ENCODE measurements around the gene FREM3.
A peak's percentile ranks its signal among the peaks of the same experiment; 100 is the strongest.

FREM3 gene

DNA sequence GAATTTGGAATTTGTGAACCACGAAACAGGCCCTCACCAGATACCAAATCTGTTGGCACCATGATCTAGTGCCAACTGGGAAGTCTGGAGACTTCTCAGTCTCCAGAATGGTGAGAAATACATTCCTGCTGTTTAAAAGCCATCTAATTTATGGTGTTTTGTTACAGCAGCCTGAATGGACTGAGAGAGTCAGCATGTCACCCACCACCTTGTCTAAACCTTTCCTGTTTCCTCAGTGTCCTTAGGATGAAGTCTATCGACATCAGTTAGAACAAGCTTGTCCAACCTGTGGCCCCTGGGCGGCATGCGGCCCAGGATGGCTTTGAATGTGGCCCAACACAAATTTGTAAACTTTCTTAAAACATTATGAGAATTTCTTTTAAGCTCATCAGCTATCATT, 42.1 kb downstream of the FREM3 start:
- DNase-seq = no peak

DNA sequence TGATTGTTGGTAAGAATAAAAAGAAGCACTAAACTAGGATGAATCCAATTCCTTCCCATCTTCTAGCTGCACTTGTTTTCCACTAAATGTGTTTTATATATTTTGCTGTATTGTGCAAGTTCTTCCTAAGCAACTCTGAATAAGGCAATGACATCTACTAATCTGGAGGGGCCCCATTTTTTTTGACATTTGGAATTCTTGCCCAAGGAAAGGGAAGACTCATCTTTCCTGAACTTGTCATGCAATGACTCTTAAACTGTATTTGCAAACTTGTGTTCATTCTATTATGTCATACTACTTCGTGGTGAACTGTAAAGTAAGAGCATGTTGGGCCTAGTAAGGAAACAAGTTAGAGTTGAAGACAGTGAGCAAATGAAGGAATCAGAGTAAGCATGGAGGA, 45.9 kb downstream of the FREM3 start:
- no peak for DNase-seq

DNA sequence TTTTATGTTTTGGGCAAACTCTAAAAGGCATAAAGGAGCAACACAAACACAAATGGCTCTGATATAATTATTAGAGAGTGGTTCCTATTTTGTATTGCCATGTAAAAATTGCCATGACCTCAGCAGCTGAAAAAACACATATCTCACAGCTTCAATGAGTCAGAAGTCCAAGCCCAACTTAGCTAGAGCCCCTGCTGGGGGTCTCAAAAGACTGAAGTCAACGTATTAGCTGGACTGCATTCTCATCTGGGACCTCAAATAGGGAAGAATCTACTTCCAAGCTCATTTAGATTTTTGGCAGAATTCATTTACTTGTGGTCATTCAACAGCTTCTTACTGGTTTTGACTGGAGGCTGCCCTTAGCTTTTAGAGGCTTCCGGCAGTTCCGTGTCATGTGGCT, 47.4 kb downstream of the FREM3 start:
- DNase-seq = no peak

DNA sequence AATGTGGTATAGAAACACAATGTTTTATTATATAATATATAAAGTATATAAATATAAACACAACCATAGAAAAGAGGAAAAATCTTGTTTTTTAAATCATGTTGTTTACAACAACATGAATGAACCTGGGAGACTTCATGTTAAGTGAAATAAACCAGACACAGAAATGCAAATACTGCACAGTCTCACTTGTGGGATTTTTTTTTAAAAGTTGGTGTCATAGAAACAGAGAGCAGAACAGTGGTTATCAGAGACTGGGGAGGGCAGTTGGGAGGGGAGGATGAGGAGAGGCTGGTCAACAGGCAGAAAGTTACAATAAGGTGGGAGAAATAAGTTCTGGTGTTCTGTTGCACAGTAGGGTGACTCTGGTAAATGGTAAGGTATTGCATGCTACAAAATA, 57.1 kb downstream of the FREM3 start:
- DNase-seq = no peak

DNA sequence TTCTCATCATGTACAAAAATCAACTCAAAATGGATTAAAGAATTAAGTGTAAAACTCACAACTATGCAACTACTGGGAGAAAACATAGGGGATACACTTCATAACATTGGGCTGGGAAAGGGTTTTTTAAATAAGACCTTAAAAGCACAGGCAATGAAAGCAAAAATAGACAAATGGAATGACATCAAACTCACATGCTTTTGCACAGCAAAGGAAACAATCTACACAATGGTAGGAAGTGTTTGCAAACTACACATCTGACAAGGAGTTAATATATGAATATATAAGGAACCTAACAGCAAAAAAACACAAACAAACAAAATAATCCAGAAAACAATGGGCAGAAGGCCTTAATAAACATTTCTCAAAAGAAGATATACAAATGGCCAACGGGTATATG, 57.9 kb downstream of the FREM3 start:
- DNase-seq = no peak

DNA sequence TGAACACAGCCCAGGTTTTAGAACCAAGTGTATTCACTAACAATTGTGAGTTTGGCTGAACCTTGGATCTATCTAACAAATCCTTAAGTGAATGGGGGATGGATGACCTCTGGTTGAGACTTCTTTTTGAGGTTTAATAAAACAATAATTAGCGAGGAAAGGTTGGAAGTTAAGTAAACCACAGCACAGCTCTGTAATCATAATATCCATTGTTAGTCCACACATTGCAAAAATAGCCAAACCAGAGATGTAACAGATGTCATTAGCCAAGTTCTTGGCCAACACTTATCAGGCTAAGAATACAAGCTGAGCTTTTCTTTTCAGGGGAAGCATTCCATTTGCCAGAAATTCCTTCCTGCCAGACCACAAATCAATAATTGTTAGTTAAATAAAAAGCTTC, 59.1 kb downstream of the FREM3 start:
- no peak for DNase-seq

DNA sequence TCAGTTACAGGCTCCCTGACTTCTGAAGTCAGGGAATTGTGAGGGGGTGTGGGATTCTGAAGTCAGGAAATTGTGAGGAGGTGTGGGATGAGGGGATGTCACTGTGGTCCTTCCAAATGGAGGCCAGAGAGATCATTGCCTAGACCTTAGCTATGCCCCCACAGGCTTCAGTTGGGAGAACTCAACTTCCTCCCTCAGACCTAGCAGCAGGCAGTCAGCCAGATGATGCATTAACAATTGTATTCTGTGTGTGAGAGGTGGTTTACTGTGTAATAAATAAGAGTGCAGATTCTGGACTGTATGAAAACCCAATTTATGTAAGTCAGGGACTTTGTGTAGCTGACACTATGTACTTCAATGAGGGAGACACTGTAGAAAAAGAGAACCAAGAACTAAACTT, 65.7 kb downstream of the FREM3 start:
- DNase-seq = no peak

DNA sequence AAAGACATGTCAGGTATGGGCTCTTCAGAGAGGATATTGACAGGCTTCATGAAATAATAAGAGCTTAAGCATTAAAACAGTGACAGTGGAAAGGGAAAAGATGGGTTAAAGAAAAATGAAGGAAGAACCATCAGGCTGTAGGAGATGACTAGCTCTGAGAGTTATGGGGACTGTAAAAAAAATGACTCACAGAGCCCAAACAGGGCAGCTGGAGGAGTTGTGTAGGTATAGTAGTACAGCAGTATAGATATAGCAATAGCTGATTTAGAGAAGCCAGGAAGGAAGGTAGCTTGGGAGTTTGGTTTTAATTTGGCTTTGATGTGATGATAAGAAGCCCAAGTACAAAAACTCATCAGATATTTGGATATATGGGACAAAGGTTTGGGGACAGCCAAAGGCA, 66.6 kb downstream of the FREM3 start:
- DNase-seq = no peak

DNA sequence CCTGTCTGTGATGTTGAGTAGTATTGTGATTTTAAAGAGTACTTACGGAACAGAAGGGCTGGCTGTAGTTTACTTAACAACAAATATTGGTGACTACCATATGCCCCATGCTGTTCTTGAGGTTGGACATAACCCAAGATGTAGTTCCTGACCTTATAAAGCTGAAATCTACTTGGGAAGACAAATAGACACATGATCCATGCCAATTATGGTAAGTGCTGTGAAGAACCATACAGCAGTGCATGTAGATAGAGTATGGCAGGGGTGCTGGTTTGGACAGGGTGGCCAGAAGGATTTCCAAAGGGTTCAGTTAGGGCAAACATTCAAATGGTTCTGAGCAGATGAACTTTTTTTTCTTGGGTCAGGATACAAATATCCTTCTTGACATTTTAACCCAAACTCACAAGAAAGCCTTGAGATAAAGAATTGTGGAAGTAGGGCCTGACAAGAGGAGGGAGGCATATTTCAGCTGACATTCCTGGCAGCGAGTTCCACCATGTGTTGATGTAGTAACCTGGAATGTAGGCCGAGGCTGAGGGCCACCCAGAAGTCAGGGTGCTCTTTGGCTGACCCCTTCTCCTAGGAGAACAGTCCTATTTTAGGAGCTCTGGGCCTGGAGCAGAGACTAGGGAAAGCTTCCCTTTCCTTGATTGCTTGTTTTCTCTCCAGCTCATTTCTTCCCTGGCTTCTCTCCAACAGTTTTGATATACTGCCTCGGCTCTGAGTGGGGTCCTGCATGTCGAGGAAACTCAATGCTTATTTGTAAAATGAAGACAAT, 74.2 kb downstream of the FREM3 start:
- DNase-seq = no peak

DNA sequence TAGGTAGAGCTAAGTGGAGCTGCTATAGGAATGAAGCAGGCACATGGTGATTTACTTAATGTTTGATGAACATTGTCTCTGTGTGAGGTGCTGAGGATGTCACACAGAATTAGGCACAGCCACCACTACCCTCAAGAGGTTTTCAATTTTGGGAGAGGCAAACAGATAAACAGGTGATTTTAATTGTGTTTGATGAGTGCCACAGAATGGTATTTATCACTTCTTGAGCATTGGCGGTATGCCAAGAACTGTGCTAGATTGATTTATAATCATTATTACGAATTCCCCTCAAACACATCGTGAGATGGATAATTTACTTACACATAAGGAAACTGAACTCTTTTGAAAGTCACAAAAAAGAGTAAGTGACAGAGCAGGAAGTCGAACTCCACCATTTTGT, 74.8 kb downstream of the FREM3 start:
- no peak for DNase-seq

DNA sequence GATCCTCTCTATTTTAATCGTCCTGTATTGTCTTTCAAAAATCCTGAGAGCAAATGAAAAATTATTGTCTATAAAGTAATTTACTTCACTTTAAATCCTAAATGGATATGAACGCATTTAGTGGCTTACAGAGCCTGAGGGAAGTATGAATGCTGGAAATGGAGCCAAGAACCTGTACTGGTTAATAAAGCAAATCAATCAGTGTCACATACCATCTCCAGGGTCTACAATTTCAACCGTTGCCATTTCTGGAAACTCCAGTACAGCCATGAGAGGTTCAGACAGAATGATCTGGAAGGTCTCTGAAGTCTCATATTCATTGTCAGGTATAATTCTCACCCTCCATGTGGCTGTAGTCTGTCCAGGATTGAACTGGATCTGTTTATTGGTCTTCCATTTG, 76.6 kb downstream of the FREM3 start:
- no peak for DNase-seq

DNA sequence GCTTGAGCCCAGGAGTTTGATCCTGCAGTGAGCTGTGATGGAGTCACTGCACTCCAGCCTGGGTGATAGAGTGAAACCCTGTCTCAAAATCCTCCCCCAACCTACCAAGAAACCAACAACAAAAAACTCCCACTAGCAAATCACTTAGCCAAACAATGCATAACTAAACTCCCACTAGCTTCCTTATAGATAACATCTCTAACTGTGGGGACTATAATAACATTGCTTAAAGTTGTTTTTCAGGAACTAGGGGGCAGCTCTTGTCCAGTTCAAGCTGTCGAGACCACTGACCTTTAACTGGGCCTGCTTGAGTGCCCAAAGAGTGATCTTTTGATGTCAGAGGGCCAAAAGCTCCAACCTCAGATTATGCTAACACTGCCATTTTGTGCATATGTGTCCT, 81.7 kb downstream of the FREM3 start:
- DNase-seq = no peak

DNA sequence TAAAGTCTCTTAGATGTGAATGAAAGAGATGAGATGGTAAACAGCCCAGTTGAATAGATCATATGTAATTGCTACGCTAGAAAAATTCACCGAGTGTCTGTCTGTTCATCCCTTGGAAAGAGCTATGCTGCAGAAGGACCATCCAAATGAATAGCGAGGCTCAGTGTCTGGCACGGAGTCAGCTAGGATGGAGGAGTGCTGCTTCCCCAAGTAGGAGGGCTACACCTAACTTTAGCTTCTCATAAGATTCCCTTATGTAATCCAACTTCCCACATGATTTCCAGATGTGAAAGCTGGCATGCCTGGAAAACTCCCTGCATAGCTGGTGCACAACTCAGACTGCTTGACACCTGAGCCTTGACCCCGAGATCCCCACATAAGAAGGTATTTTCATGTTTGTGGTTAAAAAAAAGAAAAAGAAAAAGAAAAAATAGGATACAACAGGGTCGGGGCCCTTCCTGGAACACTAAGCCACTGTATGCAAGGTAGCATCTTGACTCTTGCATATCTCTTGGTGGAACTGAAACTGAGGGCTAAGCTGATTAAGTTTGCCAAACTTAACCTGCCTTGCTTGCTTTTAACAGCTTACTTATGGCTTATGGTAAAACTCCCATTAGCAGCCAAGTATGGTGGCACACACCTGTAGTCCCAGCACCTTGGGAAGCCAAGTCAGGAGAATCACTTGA, 82.3 kb downstream of the FREM3 start:
- DNase-seq = no peak

DNA sequence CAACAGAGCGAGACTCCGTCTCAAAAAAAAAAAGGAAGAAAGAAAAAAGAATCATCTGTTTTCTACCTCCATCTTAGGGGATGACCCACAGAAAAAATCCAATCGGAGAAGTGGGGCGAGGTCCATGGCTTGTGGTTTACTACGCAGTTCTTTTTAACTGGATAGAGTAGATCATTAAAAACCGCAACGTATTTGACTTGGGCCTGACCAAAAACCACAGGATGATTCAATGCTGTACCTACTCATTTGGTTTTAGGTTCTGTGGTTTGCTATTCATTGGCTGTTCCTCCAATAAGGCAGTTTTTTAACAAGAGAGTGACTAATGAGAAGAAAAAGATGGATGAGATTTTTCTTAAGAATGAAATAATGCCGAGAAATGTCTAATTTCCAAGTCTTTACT, 83.7 kb downstream of the FREM3 start:
- peak in 1 of 2 donors; percentile 8 for DNase-seq

DNA sequence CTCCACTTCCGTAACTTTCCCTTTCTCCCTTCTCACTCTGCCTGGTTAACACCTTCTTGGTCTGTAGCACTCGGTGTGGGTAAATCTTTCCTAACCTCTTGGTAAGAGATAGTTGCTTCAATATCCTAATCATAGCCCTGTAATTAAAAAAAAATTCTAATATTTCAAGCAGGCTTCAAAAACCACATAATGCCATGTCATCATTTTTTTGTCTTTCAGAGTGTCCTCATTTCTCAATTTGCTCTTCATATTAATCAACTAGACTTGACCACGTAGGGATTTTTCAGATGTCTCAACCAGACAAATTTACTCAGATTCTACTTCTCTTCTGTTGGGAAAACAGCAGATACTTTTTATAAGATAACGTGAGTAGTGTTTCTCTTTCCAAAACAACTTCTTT, 91.0 kb downstream of the FREM3 start:
- DNase-seq = no peak

DNA sequence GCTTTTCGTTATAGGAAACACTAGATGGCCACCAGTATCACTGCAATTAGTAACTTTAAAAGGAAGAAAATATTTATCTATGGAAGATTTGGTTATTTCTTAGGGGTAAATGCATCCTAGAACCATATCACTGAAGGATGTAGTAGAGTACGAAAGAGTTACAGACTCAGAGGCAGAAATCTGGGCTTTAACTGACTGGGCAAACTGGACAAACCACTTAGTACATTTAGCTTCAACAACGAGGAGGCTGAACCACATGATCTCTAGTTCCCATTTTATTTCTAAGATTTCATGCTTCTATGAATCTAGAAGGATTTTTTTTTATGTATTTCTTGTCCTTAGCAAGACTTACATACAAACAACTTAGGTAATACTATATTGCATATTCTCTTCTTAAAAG, 94.0 kb downstream of the FREM3 start:
- no peak for DNase-seq

DNA sequence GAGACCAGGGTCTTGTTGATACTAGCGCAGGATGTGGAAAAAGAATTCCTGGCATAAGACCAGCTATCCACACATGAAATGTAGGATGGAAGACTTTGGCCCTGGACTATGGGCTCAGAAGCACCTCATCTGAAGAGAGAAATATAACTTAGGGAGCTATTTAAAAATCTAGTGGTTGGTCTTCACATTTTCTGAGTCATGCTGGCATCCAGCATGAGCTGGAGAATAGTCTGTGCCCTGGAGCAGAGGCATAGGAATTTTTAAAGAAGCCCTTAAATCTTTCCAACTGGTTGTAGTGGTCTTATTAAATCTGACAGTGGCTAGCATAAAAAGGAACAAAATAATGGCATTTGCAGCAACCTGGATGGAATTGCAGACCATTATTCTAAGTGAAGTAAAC, 100.6 kb downstream of the FREM3 start:
- DNase-seq = no peak

DNA sequence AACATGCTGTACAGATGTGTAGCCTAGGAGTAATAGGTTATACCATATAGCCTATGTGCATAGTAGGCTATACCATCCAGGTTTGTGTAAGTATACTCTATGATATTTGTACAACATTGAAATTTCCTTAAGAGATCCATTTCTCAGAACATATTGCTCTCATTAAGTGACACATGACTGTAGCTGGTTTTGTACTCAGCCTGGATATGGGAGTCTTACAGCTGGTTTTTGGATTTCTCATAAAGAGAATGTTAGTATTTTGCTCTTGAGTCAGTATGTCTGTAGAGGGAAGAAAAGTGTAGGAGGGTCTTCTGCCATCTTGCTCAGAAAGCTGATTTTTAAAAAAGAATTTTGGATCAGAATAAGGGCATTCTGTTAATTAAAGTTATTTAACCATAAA, 101.7 kb downstream of the FREM3 start:
- no peak for DNase-seq

DNA sequence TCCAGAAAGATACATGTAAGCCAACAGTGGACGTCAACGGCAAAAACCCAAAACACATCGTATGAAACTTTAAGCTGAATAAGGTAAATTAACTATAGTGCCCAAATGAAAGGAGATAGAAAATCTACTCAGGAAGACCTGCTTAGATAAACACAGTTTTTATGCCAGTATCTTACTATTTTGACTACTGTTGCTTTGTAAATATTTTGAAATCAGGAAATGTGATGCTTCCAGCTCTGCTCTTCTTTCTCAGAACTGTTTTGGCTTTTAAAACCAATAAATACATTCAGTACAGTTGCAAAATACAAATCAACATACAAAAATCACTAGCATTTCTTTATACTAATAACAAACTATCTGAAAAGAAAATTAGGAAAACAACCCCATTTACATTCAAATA, 103.2 kb downstream of the FREM3 start:
- DNase-seq = no peak

DNA sequence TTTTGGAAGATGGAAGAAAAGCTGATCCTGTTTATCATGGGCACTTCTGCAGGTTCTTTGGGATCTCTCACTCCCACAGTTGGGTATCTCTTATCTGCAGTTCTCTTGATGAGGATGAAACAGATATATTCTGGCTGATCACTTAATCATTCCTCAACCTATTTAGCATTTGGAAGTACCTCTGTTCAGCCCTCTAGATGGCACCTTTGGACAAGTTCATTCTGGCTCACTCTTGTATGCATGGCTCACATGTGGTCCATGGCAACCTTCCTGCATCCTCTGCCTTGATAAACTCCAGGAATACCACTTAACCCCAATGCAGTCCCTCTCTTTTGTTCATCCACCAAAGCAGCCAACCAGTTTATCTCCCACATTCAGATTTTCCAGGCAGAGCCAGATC, 112.8 kb downstream of the FREM3 start:
- no peak for DNase-seq

DNA sequence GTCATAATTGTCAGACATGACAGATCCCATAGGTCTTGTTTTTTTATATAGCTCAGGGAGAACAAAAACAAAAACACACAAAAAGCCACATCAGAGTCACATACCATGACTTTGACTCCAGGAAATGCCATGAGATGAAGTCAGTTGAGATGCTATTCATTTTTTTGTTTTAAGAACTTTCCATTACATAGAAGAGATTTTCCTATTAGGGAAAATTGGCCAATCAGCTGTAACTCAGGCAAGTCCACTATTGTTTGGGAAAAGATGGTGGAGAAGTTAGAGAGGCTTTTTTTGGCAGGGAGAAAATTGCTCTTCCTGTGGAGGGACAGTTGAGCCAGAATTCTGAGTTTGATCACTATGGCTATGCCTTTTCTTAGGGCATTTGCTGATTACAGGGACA, 114.4 kb downstream of the FREM3 start:
- DNase-seq = no peak

DNA sequence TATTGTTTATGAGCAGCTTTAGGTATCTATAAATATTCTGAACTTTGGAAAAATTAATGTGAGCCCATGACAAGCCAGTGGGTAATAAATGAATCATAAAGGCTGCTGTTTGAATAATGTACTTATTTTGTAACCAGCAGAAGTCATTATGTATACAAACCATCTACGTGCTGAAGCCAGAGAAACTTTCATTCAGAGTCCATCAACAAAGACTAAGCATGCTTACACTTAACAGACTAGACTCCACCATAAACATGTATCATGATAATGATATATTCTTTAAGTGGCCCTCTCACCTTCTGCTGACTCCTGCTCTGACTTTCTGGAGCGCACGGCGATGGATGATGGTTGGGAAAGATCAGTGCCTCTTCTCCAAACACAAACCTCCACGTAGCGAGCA, 114.9 kb downstream of the FREM3 start:
- DNase-seq = no peak

DNA sequence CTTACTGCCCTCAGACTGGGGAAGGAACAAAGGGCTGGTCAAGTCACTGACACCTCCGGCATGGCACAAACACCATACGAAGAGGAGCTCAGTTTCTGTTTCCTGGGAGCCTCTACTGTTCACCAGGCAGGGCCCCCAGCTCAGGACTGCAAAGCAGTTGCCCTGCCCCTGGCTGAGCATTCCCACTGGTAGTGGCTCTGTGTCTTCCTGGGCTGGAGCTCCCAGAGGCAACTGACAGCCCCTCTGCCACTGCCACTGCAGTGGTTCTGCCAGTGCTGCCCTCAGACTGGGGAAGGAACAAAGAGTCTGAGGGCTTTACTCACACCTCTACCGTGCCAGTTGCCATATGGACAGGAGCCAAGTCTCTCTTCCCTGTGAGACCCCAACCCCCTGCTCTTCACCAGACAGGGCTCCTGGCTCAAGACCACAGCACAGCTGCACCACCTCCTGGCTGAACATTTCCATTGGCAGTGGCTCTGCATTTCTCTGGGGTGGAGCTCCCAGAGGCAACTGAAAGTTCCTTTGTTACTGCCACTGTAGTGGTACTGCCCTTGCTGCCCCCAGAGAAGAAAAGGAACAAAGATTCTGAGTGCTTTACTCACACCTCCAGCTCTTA, 119.0 kb downstream of the FREM3 start:
- no peak for DNase-seq

DNA sequence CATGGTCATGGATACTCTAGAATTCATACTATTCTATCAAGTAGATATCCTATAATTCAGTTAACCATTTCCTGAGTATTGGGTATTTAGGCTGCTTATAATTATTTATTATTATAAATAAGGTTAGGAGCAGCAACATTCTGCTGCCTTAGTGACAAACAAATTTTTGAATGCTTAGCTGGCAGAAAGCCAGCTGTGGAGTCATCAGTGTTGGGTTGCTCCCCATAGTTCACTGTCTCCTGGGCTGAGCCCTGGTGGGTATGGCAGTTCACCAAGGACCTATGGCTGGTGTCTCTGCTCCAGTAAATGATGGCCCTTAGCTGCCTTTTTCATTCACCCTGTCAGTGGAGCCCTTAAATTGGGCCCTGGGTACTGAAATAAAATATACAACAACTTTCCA, 125.1 kb downstream of the FREM3 start:
- no peak for DNase-seq

DNA sequence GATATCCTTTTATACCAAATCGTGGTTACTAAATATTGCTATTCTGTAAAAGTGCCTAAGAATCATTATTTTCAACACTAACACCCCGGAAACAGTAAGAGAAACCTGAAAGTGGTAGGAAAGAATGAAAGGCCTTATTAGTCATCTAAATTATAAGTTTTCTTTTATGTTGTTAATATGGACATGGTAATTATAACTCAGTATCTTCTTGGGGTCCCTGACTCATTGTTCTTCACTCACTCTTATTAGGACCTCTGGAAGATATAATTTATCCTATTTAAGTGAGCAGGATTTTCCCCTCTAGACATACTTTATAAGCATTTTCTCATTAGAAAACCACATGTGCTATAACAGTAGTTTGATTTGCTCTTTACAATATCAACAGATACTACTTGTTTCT, 136.0 kb downstream of the FREM3 start:
- DNase-seq = no peak

Data from stimulated activated CD4-positive, alpha-beta T cell treated with anti-CD3 and anti-CD28 coated beads, Interleukin-2, amount 100 ng/mL, for 24 hours (primary cell).